ENCODE data around the gene GSTM1.
"Not testable (repeated sequence)": the region's sequence is repeated elsewhere in the genome, so short reads cannot be mapped to it uniquely, and the experiment has no call there.

GSTM1 gene

GRCh38 chr1:109704173-109704572, 16.6 kb downstream of the GSTM1 start:
- TF ChIP-seq EZH2phosphoT487 (IDR thresholded peaks at IDR 0.05; ENCODE audit: low read depth) (no peak), CTCF (IDR thresholded peaks at IDR 0.05; ENCODE audit: low read depth, low read length) (peak; percentile 38)
- Histone ChIP-seq H2AFZ (ENCODE audit: low read depth, low read length) (no peak overlapping the region), H3K9me3 (ENCODE audit: insufficient read depth, low read length) (no peaks in the 10 kb centered on the region), H3K27me3 (ENCODE audit: low read depth, low read length) (no peaks in the 10 kb centered on the region), H3K4me3 (ENCODE audit: low read length) (no peak overlapping the region), H3K36me3 (replicated peaks; ENCODE audit: low read depth, low read length) (no peaks in the 10 kb centered on the region), H3K9ac (ENCODE audit: low read length) (no peak overlapping the region), H3K27ac (ENCODE audit: low read length) (no peak overlapping the region), H3K4me1 (ENCODE audit: low read length) (no peaks in the 10 kb centered on the region), H4K20me1 (ENCODE audit: insufficient read depth, low read length) (no peaks in the 10 kb centered on the region), H3K4me2 (ENCODE audit: low read length) (no peak overlapping the region), H3K79me2 (ENCODE audit: low read length) (no peaks in the 10 kb centered on the region)

GRCh38 chr1:109705411-109705810, 17.8 kb downstream of the GSTM1 start:
- no peaks in the 10 kb centered on the region for H4K20me1 ChIP-seq (ENCODE audit: insufficient read depth, low read length)
- H3K4me3 ChIP-seq (ENCODE audit: low read length) = no peak overlapping the region
- H3K27me3 ChIP-seq (ENCODE audit: low read depth, low read length) = no peaks in the 10 kb centered on the region
- H3K79me2 ChIP-seq (ENCODE audit: low read length) = no peaks in the 10 kb centered on the region
- TF ChIP-seq CTCF (IDR thresholded peaks at IDR 0.05; ENCODE audit: low read depth, low read length) (no peak), EZH2phosphoT487 (IDR thresholded peaks at IDR 0.05; ENCODE audit: low read depth) (no peak)
- no peaks in the 10 kb centered on the region for H3K4me1 ChIP-seq (ENCODE audit: low read length)
- H3K36me3 ChIP-seq (replicated peaks; ENCODE audit: low read depth, low read length) = no peaks in the 10 kb centered on the region
- no peak overlapping the region for H3K4me2 ChIP-seq (ENCODE audit: low read length)
- no peak overlapping the region for H3K27ac ChIP-seq (ENCODE audit: low read length)
- no peaks in the 10 kb centered on the region for H3K9me3 ChIP-seq (ENCODE audit: insufficient read depth, low read length)
- no peak overlapping the region for H2AFZ ChIP-seq (ENCODE audit: low read depth, low read length)
- H3K9ac ChIP-seq (ENCODE audit: low read length) = no peak overlapping the region

GRCh38 chr1:109708949-109709348, 21.3 kb downstream of the GSTM1 start:
- H3K79me2 ChIP-seq (ENCODE audit: low read length); H3K9ac ChIP-seq (ENCODE audit: low read length); H2AFZ ChIP-seq (ENCODE audit: low read depth, low read length); H3K4me1 ChIP-seq (ENCODE audit: low read length); H3K27ac ChIP-seq (ENCODE audit: low read length); H3K4me3 ChIP-seq (ENCODE audit: low read length); H4K20me1 ChIP-seq (ENCODE audit: insufficient read depth, low read length); H3K9me3 ChIP-seq (ENCODE audit: insufficient read depth, low read length); H3K27me3 ChIP-seq (ENCODE audit: low read depth, low read length); H3K4me2 ChIP-seq (ENCODE audit: low read length); H3K36me3 ChIP-seq (replicated peaks; ENCODE audit: low read depth, low read length): not testable (repeated sequence)

- not testable (repeated sequence) for H3K27ac ChIP-seq (ENCODE audit: low read length); H3K4me2 ChIP-seq (ENCODE audit: low read length); H3K4me1 ChIP-seq (ENCODE audit: low read length); H3K9me3 ChIP-seq (ENCODE audit: insufficient read depth, low read length); H3K27me3 ChIP-seq (ENCODE audit: low read depth, low read length); H3K79me2 ChIP-seq (ENCODE audit: low read length); H3K9ac ChIP-seq (ENCODE audit: low read length); H2AFZ ChIP-seq (ENCODE audit: low read depth, low read length); H3K4me3 ChIP-seq (ENCODE audit: low read length); H3K36me3 ChIP-seq (replicated peaks; ENCODE audit: low read depth, low read length); H4K20me1 ChIP-seq (ENCODE audit: insufficient read depth, low read length)
These were observed 22.2 kb downstream of the GSTM1 start for GRCh38 chr1:109709822-109710221.

- not testable (repeated sequence) for H3K27me3 ChIP-seq (ENCODE audit: low read depth, low read length); H3K4me3 ChIP-seq (ENCODE audit: low read length); H3K27ac ChIP-seq (ENCODE audit: low read length); H2AFZ ChIP-seq (ENCODE audit: low read depth, low read length); H3K4me1 ChIP-seq (ENCODE audit: low read length); H3K36me3 ChIP-seq (replicated peaks; ENCODE audit: low read depth, low read length); H3K4me2 ChIP-seq (ENCODE audit: low read length); H3K9me3 ChIP-seq (ENCODE audit: insufficient read depth, low read length); H4K20me1 ChIP-seq (ENCODE audit: insufficient read depth, low read length); H3K79me2 ChIP-seq (ENCODE audit: low read length); H3K9ac ChIP-seq (ENCODE audit: low read length)
These were observed 24.1 kb downstream of the GSTM1 start, which contains the start of gene GSTM5 for GRCh38 chr1:109711593-109712320. TSS of gene GSTM5 (plus strand) at chr1:109712251. CDS start at chr1:109712313, 62 bp downstream.

Measured in OCI-LY3 (cell line).